Aorta (tissue), 5 donors: ENCODE measurements around the gene DIRAS3. TPM values are rescaled to one million over a fixed set of nuclear protein-coding genes. Genes with fewer than 3 reads are reported as not detected.
"Not testable (repeated sequence)": the region's sequence is repeated elsewhere in the genome, so short reads cannot be mapped to it uniquely, and the experiment has no call there.

Experiments used
- ATAC-seq: fragments of 200-7000 bp; cut with Tn5 transposase; one replicate; pipeline ENCODE4 v1.9.1; 2022; ENCODE audit warnings: moderate library complexity; ENCODE audit not compliant: low FRiP score
- DNase-seq, 2 donors: peaks; one replicate each; pipeline ENCODE4 v3.0.0-alpha.2; 2020
- H3K27ac ChIP-seq, 2 donors: one replicate each; pipeline ENCODE4 v1.5.1; 2013; ENCODE audit warnings: low read length in 2 of 2, mild to moderate bottlenecking in 2 of 2, moderate library complexity in 2 of 2, control low read depth in 1 of 2, inconsistent platforms in 1 of 2, low read depth in 1 of 2
- H3K27me3 ChIP-seq, 2 donors: one replicate each; pipeline ENCODE4 v1.6.1; 2013; ENCODE audit warnings: control low read depth in 1 of 2, low read length in 1 of 2, mild to moderate bottlenecking in 1 of 2, moderate library complexity in 1 of 2; ENCODE audit not compliant: insufficient read depth in 2 of 2, control insufficient read depth in 1 of 2
- H3K36me3 ChIP-seq, 2 donors: one replicate each; pipeline ENCODE4 v1.6.1; 2013; ENCODE audit warnings: control low read depth in 1 of 2, low read length in 1 of 2, mild to moderate bottlenecking in 1 of 2; ENCODE audit not compliant: insufficient read depth in 2 of 2, control insufficient read depth in 1 of 2
- H3K4me1 ChIP-seq, 2 donors: one replicate each; pipeline ENCODE4 v1.6.1; 2013; ENCODE audit warnings: low read length in 2 of 2, control low read depth in 1 of 2, mild to moderate bottlenecking in 1 of 2, moderate library complexity in 1 of 2; ENCODE audit not compliant: insufficient read depth in 2 of 2, control insufficient read depth in 1 of 2
- H3K4me3 ChIP-seq, 2 donors: one replicate each; pipeline ENCODE4 v1.5.1; 2013; ENCODE audit warnings: low read length in 2 of 2, control low read depth in 1 of 2, mild to moderate bottlenecking in 1 of 2
- H3K9me3 ChIP-seq: one replicate; pipeline ENCODE4 v1.6.1; 2013; ENCODE audit warnings: mild to moderate bottlenecking, low read length; ENCODE audit not compliant: control insufficient read depth
- WGBS, 2 donors: extraction: QIAGEN DNeasy Blood & Tissue Kit; methylation state at CpG; one replicate each; pipeline ENCODE4 v1.1.7; 2013; 5-methylcytosine and 5-hydroxymethylcytosine counted together
- intact Hi-C, 2 donors: fragments of 100-400 bp; cut with DNase I; formaldehyde crosslinking; loops; one replicate each; pipeline versions ENCODE4 v1.14.2 to v1.15.0; 2022
- polyA plus RNA-seq, 2 donors: library from polyadenylated mRNA; stranded (reverse); fragments of 200-250 nt; gene quantifications; one replicate each; pipeline ENCODE4 v1.2.3, GENCODE V29; 2013
- total RNA-seq, 2 donors: library from RNA; stranded (reverse); fragmentation: NEBNext Ultra II Directional; extraction: Animal tissue kit (Norgen Biotek cat#: 25700); gene quantifications; one replicate each; pipeline ENCODE4 v1.2.1, GENCODE V29; 2021
- donor health status: healthy with polysubstance abuse.
- donor health status: Bipolar disorder and iron deficiency.
- donor health status: DM: no; HTN: no; CAD: no.
- donor health status: DM: no; HTN: no; CAD: no.
- donor health status: DM: yes; HTN: yes; CAD: no.

The DIRAS3 gene
- total and polyA plus RNA-seq, 4 donors = 2.1 to 9.3 (median 2.5) TPM

DNA sequence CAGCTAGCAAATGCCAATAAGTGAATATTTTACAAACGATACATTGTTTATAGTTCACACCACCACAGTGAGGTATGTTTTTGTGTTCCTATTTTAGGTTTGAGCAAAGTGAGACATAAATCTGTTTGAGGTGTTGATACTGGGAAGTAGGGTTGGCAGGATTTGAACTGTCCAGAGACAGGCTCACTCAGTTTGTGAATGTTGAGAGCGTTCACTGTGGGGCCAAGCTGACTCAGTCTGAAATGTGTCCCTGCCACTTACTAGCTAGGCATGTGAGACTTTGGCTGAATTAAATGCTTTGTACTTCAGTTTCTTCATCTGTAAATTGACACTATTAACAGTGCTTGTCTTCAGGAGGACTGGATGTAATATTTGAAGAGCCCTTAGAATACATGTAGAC lies 35.1 kb downstream of the DIRAS3 start:
- DNase-seq (no peak), ATAC-seq (no peak)
- no peaks in the 10 kb centered on the region for H3K9me3 ChIP-seq
- 3 to 15% methylated on average over 2 of the region's 2 CpGs for WGBS, 2 donors
- intact Hi-C loops = loop anchor here in 1 of 2 donors (10.0 kb wide), 1 partner anchor 161 kb away; no protein-coding TSS in a partner anchor
- H3K27me3 ChIP-seq = no peaks in the 10 kb centered on the region
- H3K36me3 ChIP-seq = no peaks in the 10 kb centered on the region
- no peaks in the 10 kb centered on the region for H3K4me1 ChIP-seq
- no peak overlapping the region for H3K27ac ChIP-seq
- no peak overlapping the region for H3K4me3 ChIP-seq

DNA sequence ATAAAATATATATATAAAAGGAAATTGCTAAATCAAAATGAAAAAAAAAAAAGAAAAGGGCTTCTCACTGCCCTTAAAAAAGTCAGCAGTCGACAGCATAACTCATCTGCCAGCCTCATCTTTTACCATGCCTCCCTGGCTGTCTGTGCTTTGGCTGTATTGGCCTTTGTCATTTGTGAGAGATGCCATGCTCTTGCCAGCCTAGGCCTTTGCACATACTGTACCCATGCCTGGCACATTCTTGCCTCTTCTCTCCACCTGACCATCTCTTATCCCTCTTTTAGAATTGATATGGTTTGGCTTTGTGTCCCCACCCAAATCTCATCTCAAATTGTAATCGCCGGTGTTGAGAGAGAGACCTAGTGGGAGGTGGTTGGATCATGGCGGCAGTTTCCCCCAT lies 37.1 kb downstream of the DIRAS3 start:
- WGBS, 2 donors = 94 to 98% methylated on average over 4 of the region's 4 CpGs
- H3K27ac ChIP-seq = no peak overlapping the region
- DNase-seq (no peak), ATAC-seq (no peak)
- H3K4me1 ChIP-seq = no peaks in the 10 kb centered on the region
- H3K4me3 ChIP-seq = no peak overlapping the region
- intact Hi-C loops = loop anchor here in 1 of 2 donors (10.0 kb wide), 1 partner anchor 159 kb away; no protein-coding TSS in a partner anchor
- no peaks in the 10 kb centered on the region for H3K9me3 ChIP-seq
- no peaks in the 10 kb centered on the region for H3K27me3 ChIP-seq
- H3K36me3 ChIP-seq = no peaks in the 10 kb centered on the region

- no peaks in the 10 kb centered on the region for H3K36me3 ChIP-seq
- intact Hi-C loops = loop anchor here in 1 of 2 donors (10.0 kb wide), 1 partner anchor 157 kb away; no protein-coding TSS in a partner anchor
- H3K27me3 ChIP-seq = no peaks in the 10 kb centered on the region
- H3K4me1 ChIP-seq = no peaks in the 10 kb centered on the region
- no peak for DNase-seq
- ATAC-seq = peak; percentile 33
- no peak overlapping the region for H3K27ac ChIP-seq
- WGBS, 2 donors = 93% methylated on average over 2 of the region's 2 CpGs
- H3K9me3 ChIP-seq = no peaks in the 10 kb centered on the region
- H3K4me3 ChIP-seq = no peak overlapping the region
Measured at GRCh38 chr1:68011657-68012375, 38.6 kb downstream of the DIRAS3 start.

DNA sequence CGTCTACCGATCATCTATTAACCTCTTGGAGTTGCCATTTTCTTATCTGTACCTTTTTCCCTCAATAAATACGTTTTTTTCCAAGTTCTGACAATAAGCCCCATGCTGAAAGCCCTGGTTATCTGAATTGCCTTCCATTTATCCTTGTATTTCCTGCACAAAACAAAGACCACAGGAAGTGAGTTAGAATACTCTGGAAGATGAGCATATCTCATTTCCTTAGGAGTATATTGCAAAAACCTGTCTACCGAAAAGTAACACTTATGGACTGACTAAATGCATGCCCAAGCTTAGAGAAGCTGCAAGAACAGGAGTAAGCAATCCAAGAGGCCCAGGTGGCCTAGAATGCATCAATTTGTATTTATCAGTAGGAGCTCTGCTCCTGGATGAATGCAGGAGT lies 39.9 kb downstream of the DIRAS3 start:
- no peaks in the 10 kb centered on the region for H3K4me1 ChIP-seq
- DNase-seq (no peak), ATAC-seq (no peak)
- H3K27ac ChIP-seq = no peak overlapping the region
- no peak overlapping the region for H3K4me3 ChIP-seq
- no peaks in the 10 kb centered on the region for H3K27me3 ChIP-seq
- intact Hi-C loops = loop anchor here in 1 of 2 donors (10.0 kb wide), 1 partner anchor 156 kb away; no protein-coding TSS in a partner anchor
- H3K9me3 ChIP-seq = no peaks in the 10 kb centered on the region
- no peaks in the 10 kb centered on the region for H3K36me3 ChIP-seq
- 27 to 29% methylated on average over 4 of the region's 4 CpGs for WGBS, 2 donors

GRCh38 chr1:68010090-68010489 lies 40.3 kb downstream of the DIRAS3 start:
- no peak overlapping the region for H3K27ac ChIP-seq
- no peaks in the 10 kb centered on the region for H3K4me1 ChIP-seq
- intact Hi-C loops = loop anchor here in 1 of 2 donors (10.0 kb wide), 1 partner anchor 155 kb away; no protein-coding TSS in a partner anchor
- H3K36me3 ChIP-seq = no peaks in the 10 kb centered on the region
- H3K9me3 ChIP-seq = no peaks in the 10 kb centered on the region
- no peak overlapping the region for H3K4me3 ChIP-seq
- ATAC-seq = no peak
- DNase-seq = no peak
- H3K27me3 ChIP-seq = no peaks in the 10 kb centered on the region

DNA sequence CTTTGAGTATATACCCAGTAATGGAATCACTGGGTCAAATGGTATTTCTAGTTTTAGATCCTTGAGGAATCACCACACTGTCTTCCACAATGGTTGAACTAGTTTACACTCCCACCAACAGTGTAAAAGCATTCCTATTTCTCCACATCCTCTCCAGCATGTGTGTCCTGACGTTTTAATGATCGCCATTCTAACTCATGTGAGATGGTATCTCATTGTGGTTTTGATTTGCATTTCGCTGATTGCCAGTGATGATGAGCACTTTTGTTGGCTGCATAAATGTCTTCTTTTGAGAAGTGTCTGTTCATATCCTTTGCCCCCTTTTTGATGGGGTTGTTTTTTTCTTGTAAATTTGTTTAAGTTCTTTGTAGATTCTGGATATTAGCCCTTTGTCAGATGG lies 46.8 kb downstream of the DIRAS3 start:
- H3K27me3 ChIP-seq, DNase-seq, H3K9me3 ChIP-seq, intact Hi-C loops, H3K4me3 ChIP-seq, H3K4me1 ChIP-seq, H3K27ac ChIP-seq, ATAC-seq, H3K36me3 ChIP-seq: not testable (repeated sequence)
- WGBS, 2 donors = 93 to 98% methylated on average over 3 of the region's 3 CpGs

GRCh38 chr1:68000191-68000590 lies 50.2 kb downstream of the DIRAS3 start:
- Histone ChIP-seq H3K27ac (no peak overlapping the region), H3K4me1 (no peaks in the 10 kb centered on the region), H3K4me3 (no peak overlapping the region), H3K27me3 (no peaks in the 10 kb centered on the region), H3K9me3 (peaks cover 4% of the 10 kb centered on the region), H3K36me3 (no peaks in the 10 kb centered on the region)
- DNase-seq (no peak), ATAC-seq (no peak)
- intact Hi-C loops = no loop called here
- 0% methylated on average over 1 of the region's 1 CpG for WGBS, 2 donors

GRCh38 chr1:67997746-67998145 lies 52.7 kb downstream of the DIRAS3 start:
- Histone ChIP-seq H3K36me3 (no peaks in the 10 kb centered on the region), H3K4me3 (no peak overlapping the region), H3K9me3 (peaks cover 4% of the 10 kb centered on the region), H3K27ac (no peak overlapping the region), H3K4me1 (no peaks in the 10 kb centered on the region), H3K27me3 (no peaks in the 10 kb centered on the region)
- ATAC-seq (no peak), DNase-seq (no peak)
- WGBS, 2 donors = 94 to 98% methylated on average over 2 of the region's 2 CpGs
- intact Hi-C loops = no loop called here
